HL-60 (cell line): ENCODE data around the gene KRTCAP3.
"Not testable (repeated sequence)": the region's sequence is repeated elsewhere in the genome, so short reads cannot be mapped to it uniquely, and the experiment has no call there.

Source experiments
- DNase-seq, 2 experiments: peaks; one replicate each; pipeline ENCODE4 v3.0.0-alpha.2; 2010 to 2020; ENCODE audit warnings: low read depth in 1 of 2, low spot score in 1 of 2
- H3K27ac ChIP-seq: fragments of 250-450 bp; sonication (Bioruptor Pico); replicated peaks from 2 replicates; pipeline ENCODE4 v1.5.1; 2020; ENCODE audit warnings: mild to moderate bottlenecking, moderate library complexity
- H3K27me3 ChIP-seq: fragments of 250-450 bp; sonication (Bioruptor Pico); 2 replicates; pipeline ENCODE4 v1.5.1; 2021; ENCODE audit warnings: mild to moderate bottlenecking, moderate library complexity; ENCODE audit not compliant: insufficient read depth, poor library complexity, severe bottlenecking
- H3K4me3 ChIP-seq: replicated peaks from 2 replicates; pipeline ENCODE4 v1.5.1; 2011; ENCODE audit warnings: mild to moderate bottlenecking, control low read depth, low read length; ENCODE audit not compliant: insufficient read depth
- GABPA ChIP-seq: IDR thresholded peaks from 2 replicates; pipeline ENCODE4 v1.6.1; 2012; ENCODE audit warnings: low read depth
- POLR2AphosphoS5 ChIP-seq: IDR thresholded peaks from 2 replicates; pipeline ENCODE4 v1.6.1; 2012; ENCODE audit warnings: low read depth
- REST ChIP-seq: IDR thresholded peaks from 2 replicates; pipeline ENCODE4 v1.6.1; 2012; ENCODE audit warnings: low read depth; ENCODE audit not compliant: insufficient replicate concordance
- SPI1 ChIP-seq: IDR thresholded peaks from 2 replicates; pipeline ENCODE4 v1.6.1; 2012; ENCODE audit warnings: low read depth, mild to moderate bottlenecking, borderline replicate concordance
- TF ChIP-seq, protein P1 (sequence below): IDR thresholded peaks from one replicate; pipeline ENCODE4 v1.5.1; 2011; ENCODE audit warnings: low read length, control low read depth, inconsistent platforms; ENCODE audit not compliant: insufficient read depth

KRTCAP3 gene

DNA sequence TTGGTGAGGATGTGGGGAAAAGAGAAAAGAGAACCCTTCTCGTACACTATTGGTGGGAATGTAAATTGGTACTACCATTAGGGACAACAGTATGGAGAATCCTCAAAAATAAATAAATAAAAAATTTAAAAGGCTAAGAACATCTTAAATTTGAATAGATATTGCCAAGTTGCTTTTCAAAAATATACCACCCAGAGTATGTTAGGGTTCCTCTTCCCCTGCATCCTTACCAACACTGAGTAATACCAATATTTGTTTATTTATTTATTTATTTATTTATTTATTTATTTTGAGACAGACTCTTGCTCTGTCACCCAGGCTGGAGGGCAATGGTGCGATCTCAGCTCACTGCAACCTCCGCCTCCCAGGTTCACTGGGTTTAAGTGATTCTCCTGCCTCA lies 19.2 kb upstream of the KRTCAP3 start:
- TF ChIP-seq, protein P1, sequence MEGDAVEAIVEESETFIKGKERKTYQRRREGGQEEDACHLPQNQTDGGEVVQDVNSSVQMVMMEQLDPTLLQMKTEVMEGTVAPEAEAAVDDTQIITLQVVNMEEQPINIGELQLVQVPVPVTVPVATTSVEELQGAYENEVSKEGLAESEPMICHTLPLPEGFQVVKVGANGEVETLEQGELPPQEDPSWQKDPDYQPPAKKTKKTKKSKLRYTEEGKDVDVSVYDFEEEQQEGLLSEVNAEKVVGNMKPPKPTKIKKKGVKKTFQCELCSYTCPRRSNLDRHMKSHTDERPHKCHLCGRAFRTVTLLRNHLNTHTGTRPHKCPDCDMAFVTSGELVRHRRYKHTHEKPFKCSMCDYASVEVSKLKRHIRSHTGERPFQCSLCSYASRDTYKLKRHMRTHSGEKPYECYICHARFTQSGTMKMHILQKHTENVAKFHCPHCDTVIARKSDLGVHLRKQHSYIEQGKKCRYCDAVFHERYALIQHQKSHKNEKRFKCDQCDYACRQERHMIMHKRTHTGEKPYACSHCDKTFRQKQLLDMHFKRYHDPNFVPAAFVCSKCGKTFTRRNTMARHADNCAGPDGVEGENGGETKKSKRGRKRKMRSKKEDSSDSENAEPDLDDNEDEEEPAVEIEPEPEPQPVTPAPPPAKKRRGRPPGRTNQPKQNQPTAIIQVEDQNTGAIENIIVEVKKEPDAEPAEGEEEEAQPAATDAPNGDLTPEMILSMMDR, result no peak
- no peak for TF ChIP-seq POLR2AphosphoS5
- no peak for TF ChIP-seq SPI1
- no peak for TF ChIP-seq GABPA
- no peak for TF ChIP-seq REST
- no peak overlapping the region for H3K27ac ChIP-seq
- no peak for DNase-seq
- H3K27me3 ChIP-seq, result no peaks in the 10 kb centered on the region
- no peak overlapping the region for H3K4me3 ChIP-seq

DNA sequence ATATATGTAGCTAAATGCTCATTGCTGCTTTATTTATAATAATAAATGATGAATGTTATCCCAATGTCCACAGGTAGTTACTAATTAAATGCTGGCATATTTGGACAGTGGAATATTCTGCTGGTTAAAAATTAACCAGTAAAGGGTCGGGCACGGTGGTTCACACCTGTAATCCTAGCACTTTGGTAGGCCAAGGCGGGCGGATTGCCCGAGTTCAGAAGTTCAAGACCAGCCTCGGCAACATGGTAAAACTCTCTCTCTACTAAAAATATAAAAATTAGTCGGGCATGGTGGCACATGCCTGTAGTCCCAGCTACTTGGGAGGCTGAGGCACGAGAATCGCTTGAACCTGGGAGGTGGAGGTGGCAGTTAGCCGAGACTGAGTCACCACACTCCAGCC lies 17.1 kb upstream of the KRTCAP3 start:
- H3K4me3 ChIP-seq, H3K27me3 ChIP-seq, DNase-seq, H3K27ac ChIP-seq: not testable (repeated sequence)

- Histone ChIP-seq H3K27me3 (no peaks in the 10 kb centered on the region), H3K4me3 (peak overlapping the region; percentile 99), H3K27ac (peak overlapping the region; percentile 93)
- TF ChIP-seq GABPA (no peak), SPI1 (no peak), REST (no peak)
- DNase-seq, result no peak
These were observed 14.3 kb upstream of the KRTCAP3 start for GRCh38 chr2:27427863-27428212.

GRCh38 chr2:27428213-27428977 lies 13.8 kb upstream of the KRTCAP3 start, which contains the start of gene NRBP1:
TSS of gene NRBP1 (plus strand) at chr2:27428631. CDS start at chr2:27433274, 4,643 bp downstream.
- no peaks in the 10 kb centered on the region for H3K27me3 ChIP-seq
- peak within 1 kb of the TSS; percentile 93 for H3K27ac ChIP-seq
- TF ChIP-seq, protein P1, result no peak
- peak; percentile 55; the same call in 1 of the 2 replicates for TF ChIP-seq POLR2AphosphoS5
- peak; percentile 80 to 93 for DNase-seq
- H3K4me3 ChIP-seq, result peak within 1 kb of the TSS; percentile 99

- DNase-seq, result peak; percentile 66 to 82
- Histone ChIP-seq H3K27me3 (no peaks in the 10 kb centered on the region), H3K27ac (peak overlapping the region; percentile 93), H3K4me3 (peak overlapping the region; percentile 99)
- TF ChIP-seq REST (peak; percentile 60), SPI1 (no peak)
These were observed 13.1 kb upstream of the KRTCAP3 start for GRCh38 chr2:27428978-27429541.
